Ishikawa (cell line): ENCODE data around the gene VIPAS39.

Experiments used
- EP300 ChIP-seq: IDR thresholded peaks from 2 replicates; pipeline ENCODE4 v1.6.1; 2012; ENCODE audit warnings: borderline replicate concordance
- FOXM1 ChIP-seq: IDR thresholded peaks from 2 replicates; pipeline ENCODE4 v1.6.1; 2012; ENCODE audit warnings: low read depth, borderline replicate concordance
- MAX ChIP-seq: IDR thresholded peaks from 2 replicates; pipeline ENCODE4 v1.6.1; 2012
- NFIC ChIP-seq: IDR thresholded peaks from 2 replicates; pipeline ENCODE4 v1.6.1; 2012
- RAD21 ChIP-seq: IDR thresholded peaks from 2 replicates; pipeline ENCODE4 v1.6.1; 2012; ENCODE audit warnings: low read depth
- REST ChIP-seq: IDR thresholded peaks from 2 replicates; pipeline ENCODE4 v1.6.1; 2012; ENCODE audit warnings: low read depth, mild to moderate bottlenecking
- TAF1 ChIP-seq: IDR thresholded peaks from 2 replicates; pipeline ENCODE4 v1.6.1; 2012; ENCODE audit warnings: low read depth, mild to moderate bottlenecking
- TCF12 ChIP-seq: IDR thresholded peaks from 2 replicates; pipeline ENCODE4 v1.6.1; 2012; ENCODE audit warnings: low read depth

- TF ChIP-seq MAX (no peak), EP300 (no peak), TAF1 (no peak), REST (no peak), TCF12 (no peak), FOXM1 (no peak), RAD21 (no peak), NFIC (no peak)
Observed at GRCh38 chr14:77378701-77379100, 78.7 kb downstream of the VIPAS39 start.
